ENCODE results near the gene FSIP1.

DNA sequence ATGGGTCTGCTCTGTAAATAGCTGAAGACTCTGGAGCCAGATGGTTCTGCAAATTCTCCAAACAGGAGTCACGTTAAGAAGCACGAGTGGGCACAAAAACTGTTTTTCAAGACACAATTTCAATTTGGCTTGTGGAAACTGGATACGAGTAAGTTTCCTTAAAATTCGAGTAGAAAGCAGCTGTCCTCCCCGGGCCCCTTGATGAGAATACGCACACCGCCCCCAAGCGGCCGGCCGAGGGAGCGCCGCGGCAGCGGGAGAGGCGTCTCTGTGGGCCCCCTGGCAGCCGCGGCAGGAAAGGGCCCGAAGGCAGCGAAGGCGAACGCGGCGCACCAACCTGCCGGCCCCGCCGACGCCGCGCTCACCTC is 202.5 kb downstream of the FSIP1 start:
- TF ChIP-seq GATA3 (IDR thresholded peaks at IDR 0.05; ENCODE audit: low read depth, low read length) (no peak), GATA2 (IDR thresholded peaks at IDR 0.05; ENCODE audit: low read depth, low read length) (no peak)
